HG03378 (cell line): ENCODE measurements around the gene CTNNA3.
"Not testable (repeated sequence)": the region's sequence is repeated elsewhere in the genome, so short reads cannot be mapped to it uniquely, and the experiment has no call there.

Experiments
- ATAC-seq: cut with Tn5 transposase; IDR thresholded peaks from one replicate; pipeline ENCODE4 v1.9.1; 2021; ENCODE audit warnings: mild to moderate bottlenecking, moderate library complexity; ENCODE audit not compliant: unreplicated experiment

CTNNA3 gene

GRCh38 chr10:66350622-66351399 is 1345.2 kb downstream of the CTNNA3 start:
- ATAC-seq, result no peak

DNA sequence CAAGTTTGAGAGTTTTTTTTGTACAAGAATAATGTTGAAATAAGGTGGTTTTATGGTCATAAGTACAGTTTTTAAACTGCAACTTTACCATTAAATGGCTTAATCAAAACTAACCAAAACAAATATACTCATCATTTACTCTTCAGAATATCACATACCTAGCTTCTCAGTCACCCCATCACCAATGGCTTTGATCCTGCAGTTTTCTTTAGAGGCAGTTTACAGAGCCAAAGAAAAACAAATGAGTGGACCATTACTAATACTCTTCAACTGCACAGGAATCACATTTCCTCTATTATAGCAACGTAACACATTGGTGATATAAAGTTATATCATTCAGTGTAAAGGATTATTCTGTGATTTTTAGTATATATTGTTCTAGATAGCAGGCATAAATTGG is 1346.3 kb downstream of the CTNNA3 start:
- ATAC-seq, result no peak

- ATAC-seq, result no peak
Measured at GRCh38 chr10:66349076-66349475, 1346.9 kb downstream of the CTNNA3 start.

- ATAC-seq, result no peak
Measured at GRCh38 chr10:66337211-66337610, 1358.8 kb downstream of the CTNNA3 start.

DNA sequence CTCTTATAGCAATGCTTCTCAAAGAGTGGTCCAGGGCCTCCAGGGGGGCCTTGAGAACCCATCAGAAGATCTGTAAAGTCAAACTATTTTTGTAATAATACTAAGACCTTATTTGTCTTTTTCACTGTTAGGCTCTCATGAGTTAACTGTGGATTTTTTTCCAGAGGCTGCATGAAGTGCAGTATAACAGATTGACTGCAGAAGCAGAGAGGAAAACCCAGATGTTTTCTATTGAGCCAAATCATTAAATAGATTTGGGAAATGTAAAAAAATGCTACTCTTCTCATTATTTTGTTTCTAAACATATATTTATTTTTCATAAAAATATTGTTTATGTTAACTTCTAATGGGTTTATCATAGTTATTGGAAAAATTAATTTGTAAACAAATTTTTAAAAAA is 1359.2 kb downstream of the CTNNA3 start:
- no peak for ATAC-seq

DNA sequence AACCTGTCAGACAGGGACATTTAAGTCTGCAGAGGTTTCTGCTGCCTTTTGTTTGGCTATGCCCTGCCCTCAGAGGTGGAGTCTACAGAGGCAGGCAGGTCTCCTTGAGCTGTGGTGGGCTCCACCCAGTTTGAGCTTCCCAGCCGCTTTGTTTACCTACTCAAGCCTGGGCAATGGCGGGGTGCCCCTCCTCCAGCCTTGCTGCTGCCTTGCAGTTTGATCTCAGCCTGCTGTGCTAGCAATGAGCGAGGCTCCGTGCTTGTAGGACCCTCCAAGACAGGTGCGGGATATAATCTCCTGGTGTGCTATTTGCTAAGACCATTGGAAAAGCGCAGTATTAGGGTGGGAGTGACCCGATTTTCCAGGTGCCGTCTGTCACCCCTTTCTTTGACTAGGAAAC is 1360.2 kb downstream of the CTNNA3 start:
- not testable (repeated sequence) for ATAC-seq

- ATAC-seq, result no peak
Measured at GRCh38 chr10:66329147-66329546, 1366.8 kb downstream of the CTNNA3 start.

DNA sequence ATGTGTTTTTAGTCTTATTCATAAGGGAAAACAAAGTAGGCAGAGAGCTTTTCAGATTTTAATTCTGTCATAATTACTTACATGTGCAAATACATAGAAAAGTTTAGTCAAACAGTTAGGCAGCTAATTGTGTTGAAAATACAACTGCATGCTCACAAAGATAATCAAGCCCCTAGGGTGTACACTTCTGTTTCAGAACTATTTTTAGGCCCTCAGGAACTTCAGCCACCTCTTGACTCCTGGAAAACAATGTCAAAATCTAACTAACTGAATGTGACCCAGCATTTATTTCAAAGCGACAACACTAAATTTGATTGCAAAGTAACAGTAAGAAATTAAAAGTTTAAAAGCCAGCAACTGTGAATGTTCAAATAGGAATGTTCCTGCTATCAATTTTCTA is 1369.1 kb downstream of the CTNNA3 start:
- no peak for ATAC-seq

GRCh38 chr10:66322777-66323176 is 1373.2 kb downstream of the CTNNA3 start:
- no peak for ATAC-seq

- ATAC-seq, result no peak
Measured at GRCh38 chr10:66321723-66322665, 1374.0 kb downstream of the CTNNA3 start.

DNA sequence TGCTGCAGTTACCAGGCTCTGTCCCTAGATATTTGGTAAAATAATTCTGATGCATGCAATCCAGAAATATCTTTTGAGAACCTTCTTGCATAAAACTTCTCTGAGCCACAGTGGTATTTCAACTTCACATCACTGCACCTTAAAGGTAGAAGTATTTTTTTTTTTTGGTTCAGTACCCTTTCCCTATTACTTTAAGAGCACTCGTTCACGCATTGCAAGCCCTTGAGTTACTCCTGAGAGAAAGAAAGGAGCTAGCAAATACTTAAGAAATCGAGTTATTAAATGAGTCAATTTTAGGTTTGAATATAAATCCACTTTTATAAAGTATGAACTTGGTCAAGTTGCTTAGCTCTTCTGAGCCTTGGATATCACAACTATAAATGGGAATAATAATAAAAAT is 1377.2 kb downstream of the CTNNA3 start:
- no peak for ATAC-seq

GRCh38 chr10:66307826-66308225 is 1388.2 kb downstream of the CTNNA3 start:
- ATAC-seq, result no peak

DNA sequence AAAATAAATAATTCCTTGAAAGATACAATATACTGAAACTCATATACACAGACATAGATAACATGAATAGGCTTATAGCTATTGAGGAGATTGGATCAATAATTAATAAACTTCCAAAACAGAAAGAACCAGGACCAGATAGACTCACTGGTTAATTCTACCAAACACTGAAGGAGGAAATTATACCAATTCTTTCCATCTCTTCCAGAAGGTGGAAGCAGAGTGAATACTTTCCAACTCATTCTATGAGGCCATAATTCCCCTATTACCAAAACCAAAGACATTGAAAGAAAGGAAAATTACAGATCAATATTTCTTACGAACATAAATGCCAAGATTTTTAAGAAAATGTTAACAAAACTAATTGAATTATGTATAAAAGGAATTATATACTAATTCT is 1394.9 kb downstream of the CTNNA3 start:
- no peak for ATAC-seq

GRCh38 chr10:66295602-66296001 is 1400.4 kb downstream of the CTNNA3 start:
- ATAC-seq, result no peak

GRCh38 chr10:66294538-66294937 is 1401.5 kb downstream of the CTNNA3 start:
- ATAC-seq, result no peak

DNA sequence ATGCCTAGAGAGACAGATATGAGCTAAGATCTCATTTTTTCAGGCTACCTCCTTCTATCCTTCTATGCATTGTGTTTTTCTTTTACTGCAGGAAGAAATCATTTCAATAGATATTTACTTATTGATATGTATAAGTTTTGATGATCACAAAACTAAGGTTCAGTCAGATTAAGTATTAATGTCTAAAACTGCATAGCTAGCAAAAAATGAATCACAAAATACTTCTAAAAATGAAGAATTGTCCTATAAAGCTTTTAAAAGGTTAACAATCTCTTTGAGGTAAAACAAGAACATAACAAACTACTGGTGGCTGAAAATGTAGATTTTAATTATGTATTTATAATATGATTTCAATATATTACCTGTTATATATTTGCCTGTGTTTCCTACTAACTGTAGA is 1403.1 kb downstream of the CTNNA3 start:
- no peak for ATAC-seq

- no peak for ATAC-seq
Measured at GRCh38 chr10:66292456-66292855, 1403.5 kb downstream of the CTNNA3 start.

DNA sequence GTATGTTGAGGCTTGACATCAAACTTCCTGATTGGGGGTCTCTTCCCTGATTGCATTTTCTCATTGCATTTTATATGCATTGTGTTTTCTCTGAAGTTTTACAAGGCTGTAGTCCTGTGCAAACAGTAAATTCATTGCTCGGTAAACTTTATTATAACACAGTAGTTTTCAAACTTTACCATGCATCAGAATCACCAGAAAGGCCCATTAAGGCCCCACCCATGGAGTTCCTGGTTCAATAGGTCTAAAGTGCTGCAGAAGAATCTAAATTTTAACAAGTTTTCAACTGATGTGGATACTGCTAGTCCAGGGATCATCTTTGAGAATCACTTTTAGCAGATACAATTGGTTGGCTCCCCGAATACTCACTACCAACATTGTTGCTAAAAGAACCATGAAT is 1404.9 kb downstream of the CTNNA3 start:
- ATAC-seq, result no peak

DNA sequence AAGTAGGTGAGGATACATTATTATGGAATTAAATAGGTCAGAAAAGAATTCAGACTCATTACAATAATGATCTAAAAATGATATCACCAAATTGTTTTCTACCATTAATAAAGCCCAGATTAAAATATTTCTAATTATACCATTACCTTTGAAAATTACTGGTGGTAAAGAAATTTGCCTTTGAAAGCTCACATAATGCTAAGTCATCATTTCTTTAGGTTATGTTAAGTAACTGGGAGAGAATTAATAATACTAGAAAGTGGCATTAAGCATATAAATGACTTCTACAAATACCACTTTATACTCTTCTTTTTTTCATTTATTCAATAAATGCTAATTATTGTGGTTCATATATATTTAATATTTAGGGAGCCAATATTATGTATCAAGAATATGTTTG is 1411.4 kb downstream of the CTNNA3 start:
- ATAC-seq, result no peak

DNA sequence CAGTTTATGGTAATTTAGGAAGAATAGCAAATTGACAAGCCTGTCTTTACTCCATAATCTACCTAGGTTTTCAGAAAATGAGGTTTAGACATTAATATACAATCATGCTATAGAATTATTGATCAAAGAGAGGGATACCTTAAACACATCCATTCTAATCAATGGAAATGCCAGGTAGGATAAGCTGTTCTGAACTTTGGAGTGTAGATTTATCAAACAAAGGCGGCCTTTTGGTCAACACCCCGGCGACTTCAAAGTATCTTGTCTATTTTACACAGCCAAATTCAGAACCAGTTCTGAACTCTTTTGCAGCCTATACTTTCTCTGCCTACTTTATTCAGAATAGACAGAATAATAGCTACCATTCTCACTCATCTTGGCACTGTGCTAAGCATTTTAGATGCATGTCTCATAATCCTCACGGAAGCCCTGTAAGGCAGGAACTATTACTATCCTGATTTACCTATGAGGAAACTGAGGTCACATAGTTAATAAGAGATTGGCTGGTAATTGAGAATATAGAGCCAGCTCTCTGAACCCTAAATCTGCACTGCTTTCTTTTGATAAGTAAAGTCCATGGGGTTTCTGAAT is 1412.0 kb downstream of the CTNNA3 start:
- no peak for ATAC-seq

DNA sequence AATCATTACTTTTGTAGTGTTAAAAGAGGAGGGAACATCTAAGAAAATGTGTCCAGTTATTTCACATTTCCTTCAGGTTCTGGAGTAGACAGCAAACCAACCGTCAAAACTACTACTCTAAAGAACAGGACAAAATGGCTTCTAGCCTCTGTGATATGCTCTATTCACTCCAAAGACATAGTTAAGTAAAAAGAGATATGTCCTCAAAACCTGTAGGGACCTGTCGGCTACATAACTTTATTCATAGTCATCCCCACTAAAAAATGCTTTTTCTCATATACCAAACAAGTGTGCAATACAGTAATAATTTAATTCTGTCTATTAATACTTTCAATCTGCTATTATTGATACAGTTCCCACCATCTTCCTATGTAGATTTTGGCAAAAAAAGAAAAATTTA is 1412.9 kb downstream of the CTNNA3 start:
- no peak for ATAC-seq

GRCh38 chr10:66281327-66281726 is 1414.7 kb downstream of the CTNNA3 start:
- no peak for ATAC-seq
